GM19035 (cell line): Measurements from ENCODE around the gene PTPRK.
"Not testable (repeated sequence)": the region's sequence is repeated elsewhere in the genome, so short reads cannot be mapped to it uniquely, and the experiment has no call there.

Experiments
- ATAC-seq: cut with Tn5 transposase; IDR thresholded peaks from one replicate; pipeline ENCODE4 v1.9.1; 2021; ENCODE audit not compliant: unreplicated experiment

PTPRK gene

GRCh38 chr6:127938701-127939100, 581.7 kb downstream of the PTPRK start:
- ATAC-seq = no peak

- ATAC-seq = no peak
Observed at GRCh38 chr6:127937747-127938146, 582.7 kb downstream of the PTPRK start.

- ATAC-seq = no peak
Observed at GRCh38 chr6:127937102-127937501, 583.3 kb downstream of the PTPRK start.

GRCh38 chr6:127934956-127935355, 585.4 kb downstream of the PTPRK start:
- ATAC-seq = no peak

- no peak for ATAC-seq
Observed at GRCh38 chr6:127933852-127934840, 586.3 kb downstream of the PTPRK start.

- no peak for ATAC-seq
Observed at GRCh38 chr6:127933137-127933536, 587.3 kb downstream of the PTPRK start.

- no peak for ATAC-seq
Observed at GRCh38 chr6:127932708-127933107, 587.7 kb downstream of the PTPRK start.

- not testable (repeated sequence) for ATAC-seq
Observed at GRCh38 chr6:127926441-127926840, 594.0 kb downstream of the PTPRK start.

GRCh38 chr6:127924440-127924839, 596.0 kb downstream of the PTPRK start:
- no peak for ATAC-seq

GRCh38 chr6:127924031-127924430, 596.4 kb downstream of the PTPRK start:
- ATAC-seq = no peak

- ATAC-seq = no peak
Observed at GRCh38 chr6:127923135-127923534, 597.3 kb downstream of the PTPRK start.

- no peak for ATAC-seq
Observed at GRCh38 chr6:127921982-127922381, 598.4 kb downstream of the PTPRK start.

GRCh38 chr6:127920804-127921203, 599.6 kb downstream of the PTPRK start:
- ATAC-seq = no peak
